Activated naive CD8-positive, alpha-beta T cell (primary cell): Measurements from ENCODE around the gene LENG9.

Source experiments
- H3K27ac Mint-ChIP-seq: one replicate; pipeline ENCODE4 v1.8.0; 2021; ENCODE audit warnings: mixed read lengths
- H3K27me3 Mint-ChIP-seq: one replicate; pipeline ENCODE4 v1.8.0; 2021; ENCODE audit warnings: mixed read lengths
- H3K36me3 Mint-ChIP-seq: one replicate; pipeline ENCODE4 v1.8.0; 2021; ENCODE audit warnings: mixed read lengths
- H3K4me1 Mint-ChIP-seq: one replicate; pipeline ENCODE4 v1.8.0; 2021; ENCODE audit warnings: low read depth, mixed read lengths
- H3K4me3 Mint-ChIP-seq: one replicate; pipeline ENCODE4 v1.8.0; 2021; ENCODE audit warnings: mild to moderate bottlenecking, mixed read lengths
- H3K9me3 Mint-ChIP-seq: one replicate; pipeline ENCODE4 v1.8.0; 2021; ENCODE audit warnings: low read depth, mixed read lengths

The LENG9 gene

GRCh38 chr19:54440641-54441040 is 22.9 kb downstream of the LENG9 start:
- Mint-ChIP-seq H3K27ac (peak overlapping the region; percentile 46), H3K9me3 (no peaks in the 10 kb centered on the region), H3K36me3 (peaks cover 2% of the 10 kb centered on the region), H3K4me3 (no peak overlapping the region), H3K27me3 (no peaks in the 10 kb centered on the region), H3K4me1 (peaks cover 14% of the 10 kb centered on the region)

- H3K27ac Mint-ChIP-seq, result peak overlapping the region; percentile 64
- H3K4me3 Mint-ChIP-seq, result no peak overlapping the region
- no peaks in the 10 kb centered on the region for H3K27me3 Mint-ChIP-seq
- peaks cover 23% of the 10 kb centered on the region for H3K4me1 Mint-ChIP-seq
- H3K36me3 Mint-ChIP-seq, result peaks cover 2% of the 10 kb centered on the region
- no peaks in the 10 kb centered on the region for H3K9me3 Mint-ChIP-seq
Observed at GRCh38 chr19:54439174-54439851, 24.3 kb downstream of the LENG9 start.

GRCh38 chr19:54436628-54437252 is 26.8 kb downstream of the LENG9 start:
- H3K4me3 Mint-ChIP-seq, result no peak overlapping the region
- peaks cover 20% of the 10 kb centered on the region for H3K4me1 Mint-ChIP-seq
- no peaks in the 10 kb centered on the region for H3K9me3 Mint-ChIP-seq
- no peaks in the 10 kb centered on the region for H3K36me3 Mint-ChIP-seq
- H3K27me3 Mint-ChIP-seq, result no peaks in the 10 kb centered on the region
- H3K27ac Mint-ChIP-seq, result no peak overlapping the region

- H3K9me3 Mint-ChIP-seq, result no peaks in the 10 kb centered on the region
- no peak overlapping the region for H3K27ac Mint-ChIP-seq
- no peaks in the 10 kb centered on the region for H3K27me3 Mint-ChIP-seq
- H3K4me3 Mint-ChIP-seq, result no peak overlapping the region
- H3K4me1 Mint-ChIP-seq, result peaks cover 23% of the 10 kb centered on the region
- H3K36me3 Mint-ChIP-seq, result no peaks in the 10 kb centered on the region
Observed at GRCh38 chr19:54436031-54436523, 27.5 kb downstream of the LENG9 start.

GRCh38 chr19:54435551-54436016 is 28.0 kb downstream of the LENG9 start:
- H3K9me3 Mint-ChIP-seq, result no peaks in the 10 kb centered on the region
- peaks cover 22% of the 10 kb centered on the region for H3K4me1 Mint-ChIP-seq
- no peaks in the 10 kb centered on the region for H3K27me3 Mint-ChIP-seq
- no peak overlapping the region for H3K4me3 Mint-ChIP-seq
- H3K36me3 Mint-ChIP-seq, result no peaks in the 10 kb centered on the region
- H3K27ac Mint-ChIP-seq, result no peak overlapping the region

GRCh38 chr19:54434873-54435214 is 28.7 kb downstream of the LENG9 start:
- H3K27ac Mint-ChIP-seq, result no peak overlapping the region

GRCh38 chr19:54434112-54434872 is 29.3 kb downstream of the LENG9 start:
- H3K4me1 Mint-ChIP-seq, result peaks cover 21% of the 10 kb centered on the region
- H3K36me3 Mint-ChIP-seq, result no peaks in the 10 kb centered on the region
- H3K27me3 Mint-ChIP-seq, result peaks cover under 1% of the 10 kb centered on the region
- no peak overlapping the region for H3K4me3 Mint-ChIP-seq
- H3K27ac Mint-ChIP-seq, result no peak overlapping the region
- H3K9me3 Mint-ChIP-seq, result no peaks in the 10 kb centered on the region

More at GRCh38 chr19:54434873-54435214, 28.7 kb downstream of the LENG9 start:
- no peaks in the 10 kb centered on the region for H3K9me3 Mint-ChIP-seq
- H3K27me3 Mint-ChIP-seq, result no peaks in the 10 kb centered on the region
- peaks cover 22% of the 10 kb centered on the region for H3K4me1 Mint-ChIP-seq
- no peaks in the 10 kb centered on the region for H3K36me3 Mint-ChIP-seq
- peak overlapping the region; percentile 51 for H3K4me3 Mint-ChIP-seq

- peaks cover 19% of the 10 kb centered on the region for H3K4me1 Mint-ChIP-seq
- H3K27ac Mint-ChIP-seq, result no peak overlapping the region
Observed at GRCh38 chr19:54433697-54434096, 29.9 kb downstream of the LENG9 start.

GRCh38 chr19:54432144-54432738 is 31.3 kb downstream of the LENG9 start:
- H3K27ac Mint-ChIP-seq, result no peak overlapping the region
- no peak overlapping the region for H3K4me3 Mint-ChIP-seq
- H3K4me1 Mint-ChIP-seq, result peaks cover 15% of the 10 kb centered on the region
- H3K36me3 Mint-ChIP-seq, result no peaks in the 10 kb centered on the region
- no peaks in the 10 kb centered on the region for H3K9me3 Mint-ChIP-seq
- peaks cover 4% of the 10 kb centered on the region for H3K27me3 Mint-ChIP-seq

More at GRCh38 chr19:54433697-54434096, 29.9 kb downstream of the LENG9 start:
- Mint-ChIP-seq H3K9me3 (no peaks in the 10 kb centered on the region), H3K36me3 (no peaks in the 10 kb centered on the region), H3K27me3 (peaks cover 2% of the 10 kb centered on the region), H3K4me3 (no peak overlapping the region)

GRCh38 chr19:54431255-54431838 is 32.2 kb downstream of the LENG9 start:
- H3K27ac Mint-ChIP-seq, result no peak overlapping the region
- peak overlapping the region; percentile 57 for H3K4me3 Mint-ChIP-seq
- no peaks in the 10 kb centered on the region for H3K9me3 Mint-ChIP-seq
- H3K36me3 Mint-ChIP-seq, result no peaks in the 10 kb centered on the region
- H3K27me3 Mint-ChIP-seq, result peaks cover 6% of the 10 kb centered on the region
- H3K4me1 Mint-ChIP-seq, result peaks cover 15% of the 10 kb centered on the region

GRCh38 chr19:54430306-54431254 is 33.0 kb downstream of the LENG9 start:
- no peak overlapping the region for H3K27ac Mint-ChIP-seq
- no peaks in the 10 kb centered on the region for H3K9me3 Mint-ChIP-seq
- no peaks in the 10 kb centered on the region for H3K36me3 Mint-ChIP-seq
- H3K4me1 Mint-ChIP-seq, result peaks cover 15% of the 10 kb centered on the region
- H3K4me3 Mint-ChIP-seq, result peak overlapping the region; percentile 57
- peaks cover 13% of the 10 kb centered on the region for H3K27me3 Mint-ChIP-seq

- Mint-ChIP-seq H3K27me3 (peaks cover 15% of the 10 kb centered on the region), H3K4me1 (peaks cover 10% of the 10 kb centered on the region), H3K9me3 (no peaks in the 10 kb centered on the region), H3K27ac (no peak overlapping the region), H3K4me3 (no peak overlapping the region), H3K36me3 (no peaks in the 10 kb centered on the region)
Observed at GRCh38 chr19:54429545-54430227, 33.9 kb downstream of the LENG9 start.

GRCh38 chr19:54429176-54429495 is 34.4 kb downstream of the LENG9 start:
- Mint-ChIP-seq H3K36me3 (no peaks in the 10 kb centered on the region), H3K4me3 (no peak overlapping the region), H3K4me1 (peaks cover 6% of the 10 kb centered on the region), H3K27me3 (peaks cover 15% of the 10 kb centered on the region), H3K27ac (no peak overlapping the region), H3K9me3 (no peaks in the 10 kb centered on the region)
